Measurements from ENCODE around the gene MAGI2. TPM values are rescaled to one million over a fixed set of nuclear protein-coding genes. Genes with fewer than 3 reads are reported as not detected.

The MAGI2 gene
- total RNA-seq, 2 donors from 2014 or later: 3.9 to 10.5 TPM

DNA sequence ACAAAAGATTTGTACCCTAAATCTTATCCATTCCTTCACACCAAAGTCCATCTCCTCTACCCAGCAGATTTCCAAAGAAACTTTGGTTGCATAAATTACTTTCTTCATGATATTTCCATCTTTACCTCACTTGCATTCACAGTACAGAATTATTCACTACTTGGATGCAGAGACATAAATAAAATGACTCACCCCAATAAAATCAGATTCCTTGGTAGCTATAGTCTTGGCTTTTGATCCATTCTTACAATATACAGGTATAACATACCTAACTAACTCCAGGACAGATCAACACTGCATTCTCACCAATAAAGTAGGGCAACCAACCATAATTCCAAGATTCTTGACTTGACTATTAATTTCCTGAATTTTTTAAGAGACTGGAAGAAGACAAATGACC lies 815.1 kb downstream of the MAGI2 start:
- TF ChIP-seq, protein P1, sequence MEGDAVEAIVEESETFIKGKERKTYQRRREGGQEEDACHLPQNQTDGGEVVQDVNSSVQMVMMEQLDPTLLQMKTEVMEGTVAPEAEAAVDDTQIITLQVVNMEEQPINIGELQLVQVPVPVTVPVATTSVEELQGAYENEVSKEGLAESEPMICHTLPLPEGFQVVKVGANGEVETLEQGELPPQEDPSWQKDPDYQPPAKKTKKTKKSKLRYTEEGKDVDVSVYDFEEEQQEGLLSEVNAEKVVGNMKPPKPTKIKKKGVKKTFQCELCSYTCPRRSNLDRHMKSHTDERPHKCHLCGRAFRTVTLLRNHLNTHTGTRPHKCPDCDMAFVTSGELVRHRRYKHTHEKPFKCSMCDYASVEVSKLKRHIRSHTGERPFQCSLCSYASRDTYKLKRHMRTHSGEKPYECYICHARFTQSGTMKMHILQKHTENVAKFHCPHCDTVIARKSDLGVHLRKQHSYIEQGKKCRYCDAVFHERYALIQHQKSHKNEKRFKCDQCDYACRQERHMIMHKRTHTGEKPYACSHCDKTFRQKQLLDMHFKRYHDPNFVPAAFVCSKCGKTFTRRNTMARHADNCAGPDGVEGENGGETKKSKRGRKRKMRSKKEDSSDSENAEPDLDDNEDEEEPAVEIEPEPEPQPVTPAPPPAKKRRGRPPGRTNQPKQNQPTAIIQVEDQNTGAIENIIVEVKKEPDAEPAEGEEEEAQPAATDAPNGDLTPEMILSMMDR (IDR thresholded peaks at IDR 0.05): no peak
- TF ChIP-seq POLR2A (IDR thresholded peaks at IDR 0.05): no peak
- H3K36me3 ChIP-seq (replicated peaks in 1 of 2; ENCODE audit: insufficient read depth in 1 of 2, low read depth in 2 of 2): no peaks in the 10 kb centered on the region
- no peak overlapping the region for H3K27ac ChIP-seq
- no peak overlapping the region for H3K4me3 ChIP-seq
- ATAC-seq (no peak), DNase-seq (no peak)
- no peaks in the 10 kb centered on the region for H3K4me1 ChIP-seq
- H3K27me3 ChIP-seq: no peaks in the 10 kb centered on the region
- intact Hi-C loops (cut with DNase I): no loop called here
- H3K9me3 ChIP-seq: no peaks in the 10 kb centered on the region

DNA sequence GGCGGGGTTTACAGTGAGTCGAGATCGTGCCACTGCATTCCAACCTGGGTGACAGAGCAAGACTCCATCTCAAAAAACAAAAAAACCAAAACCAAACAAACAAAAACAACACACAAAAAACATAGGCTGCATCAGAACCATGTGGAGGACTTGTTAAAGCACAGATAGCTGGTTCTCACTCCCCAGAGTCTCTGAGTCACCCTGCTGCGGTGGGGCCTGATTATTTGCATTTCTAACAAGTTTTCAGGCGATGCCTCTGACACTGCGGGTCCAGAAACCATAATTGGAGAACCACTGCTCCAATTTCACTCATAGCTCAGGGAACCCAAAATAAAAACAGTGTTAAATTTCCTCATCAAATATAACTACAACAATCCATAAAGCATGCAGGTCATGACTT lies 816.7 kb downstream of the MAGI2 start:
- Histone ChIP-seq H3K9me3 (no peaks in the 10 kb centered on the region), H3K4me3 (no peak overlapping the region), H3K4me1 (no peaks in the 10 kb centered on the region), H3K27ac (no peak overlapping the region), H3K36me3 (replicated peaks in 1 of 2; ENCODE audit: insufficient read depth in 1 of 2, low read depth in 2 of 2) (no peaks in the 10 kb centered on the region), H3K27me3 (no peaks in the 10 kb centered on the region)
- no peak for TF ChIP-seq POLR2A (IDR thresholded peaks at IDR 0.05)
- TF ChIP-seq, protein P1 (IDR thresholded peaks at IDR 0.05): no peak
- intact Hi-C loops (cut with DNase I): no loop called here
- DNase-seq: no peak
- ATAC-seq: no peak
- 95 to 96% methylated on average over 6 of the region's 6 CpGs for WGBS, 2 donors

- Histone ChIP-seq H3K9me3 (no peaks in the 10 kb centered on the region), H3K4me1 (no peaks in the 10 kb centered on the region), H3K36me3 (replicated peaks in 1 of 2; ENCODE audit: insufficient read depth in 1 of 2, low read depth in 2 of 2) (no peaks in the 10 kb centered on the region), H3K27me3 (no peaks in the 10 kb centered on the region), H3K27ac (no peak overlapping the region), H3K4me3 (no peak overlapping the region)
- intact Hi-C loops (cut with DNase I): no loop called here
- DNase-seq: no peak
- no peak for ATAC-seq
- WGBS, 2 donors: 65 to 72% methylated on average over 4 of the region's 4 CpGs
- no peak for TF ChIP-seq POLR2A (IDR thresholded peaks at IDR 0.05)
- TF ChIP-seq, protein P1 (IDR thresholded peaks at IDR 0.05): no peak
These were observed 818.3 kb downstream of the MAGI2 start for GRCh38 chr7:78635026-78635793.

DNA sequence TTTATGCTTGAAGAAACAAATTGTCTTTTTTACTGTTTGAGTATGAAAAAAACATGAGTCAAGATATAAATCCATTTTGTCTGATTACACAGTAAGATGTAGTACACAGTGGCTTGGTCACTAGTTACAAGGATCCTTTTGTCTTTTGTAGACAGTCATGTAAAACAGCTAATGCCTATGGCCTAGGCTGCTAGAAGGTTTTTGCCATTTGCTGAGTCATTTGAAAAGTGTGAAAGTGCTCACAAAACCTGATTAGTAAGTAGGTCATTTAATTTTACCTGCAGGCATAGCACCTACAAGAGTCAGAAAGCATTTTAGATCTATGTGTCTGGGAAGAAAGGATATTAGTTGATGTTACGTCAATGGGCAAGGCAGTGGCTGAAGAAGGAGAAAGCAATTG lies 819.4 kb downstream of the MAGI2 start:
- Histone ChIP-seq H3K9me3 (no peaks in the 10 kb centered on the region), H3K4me1 (no peaks in the 10 kb centered on the region), H3K4me3 (no peak overlapping the region), H3K27me3 (no peaks in the 10 kb centered on the region), H3K36me3 (replicated peaks in 1 of 2; ENCODE audit: insufficient read depth in 1 of 2, low read depth in 2 of 2) (no peaks in the 10 kb centered on the region), H3K27ac (no peak overlapping the region)
- no peak for ATAC-seq
- intact Hi-C loops (cut with DNase I): no loop called here
- DNase-seq: no peak
- WGBS, 2 donors: 96% methylated on average over 1 of the region's 1 CpG
- TF ChIP-seq, protein P1 (IDR thresholded peaks at IDR 0.05): no peak
- TF ChIP-seq POLR2A (IDR thresholded peaks at IDR 0.05): no peak

DNA sequence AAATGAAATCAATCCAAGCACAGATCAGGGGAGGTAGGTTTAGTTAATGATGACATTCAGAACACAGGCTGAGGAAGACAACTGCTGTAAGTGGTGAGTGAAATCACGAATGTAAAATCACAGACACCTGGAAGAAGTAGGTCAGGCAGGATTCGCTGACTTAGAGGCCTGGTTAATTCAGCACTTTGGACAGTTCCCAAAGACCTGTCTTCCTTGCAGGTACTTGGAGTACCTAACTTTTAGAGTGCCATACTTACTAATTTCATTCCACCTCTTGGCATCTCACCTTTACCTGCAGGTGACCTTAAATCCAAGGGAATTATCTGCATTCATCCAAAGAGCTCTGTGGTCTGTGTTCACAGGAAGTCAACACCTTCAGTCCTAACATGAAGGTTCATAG lies 832.5 kb downstream of the MAGI2 start:
- no peak overlapping the region for H3K27ac ChIP-seq
- no peak for DNase-seq
- intact Hi-C loops (cut with DNase I): no loop called here
- H3K27me3 ChIP-seq: no peaks in the 10 kb centered on the region
- H3K36me3 ChIP-seq (replicated peaks in 1 of 2; ENCODE audit: insufficient read depth in 1 of 2, low read depth in 2 of 2): no peaks in the 10 kb centered on the region
- 44 to 58% methylated on average over 2 of the region's 2 CpGs for WGBS, 2 donors
- no peaks in the 10 kb centered on the region for H3K4me1 ChIP-seq
- H3K9me3 ChIP-seq: no peaks in the 10 kb centered on the region
- H3K4me3 ChIP-seq: no peak overlapping the region
- ATAC-seq: no peak
- TF ChIP-seq POLR2A (IDR thresholded peaks at IDR 0.05): no peak
- TF ChIP-seq, protein P1 (IDR thresholded peaks at IDR 0.05): no peak

All from body of pancreas (tissue), 4 donors.